Activated CD4-positive, CD25-positive, alpha-beta regulatory T cell treated with anti-CD3 and anti-CD28 coated beads, Interleukin-2, amount 50 U/mL, for 24 hours (primary cell): ENCODE measurements around the gene SHCBP1.
A peak's percentile ranks its signal among the peaks of the same experiment; 100 is the strongest.
"Not testable (repeated sequence)": the region's sequence is repeated elsewhere in the genome, so short reads cannot be mapped to it uniquely, and the experiment has no call there.

Source experiments
- ATAC-seq, 2 donors: fragments of 150-1000 bp; cut with Tn5 transposase; one replicate each; pipeline ENCODE4 v1.10.0; 2021; ENCODE audit warnings: mild to moderate bottlenecking in 1 of 2, moderate library complexity in 1 of 2

The SHCBP1 gene

GRCh38 chr16:46621006-46621933 lies at the start of gene SHCBP1:
TSS of gene SHCBP1 (minus strand) at chr16:46621379. CDS start at chr16:46621359, 20 bp downstream.
- ATAC-seq: peak; percentile 93 to 97

GRCh38 chr16:46662123-46662522 lies 40.9 kb upstream of the SHCBP1 start:
- ATAC-seq: no peak

- ATAC-seq: peak; percentile 67
Observed at GRCh38 chr16:46658925-46659324, 37.7 kb upstream of the SHCBP1 start.

DNA sequence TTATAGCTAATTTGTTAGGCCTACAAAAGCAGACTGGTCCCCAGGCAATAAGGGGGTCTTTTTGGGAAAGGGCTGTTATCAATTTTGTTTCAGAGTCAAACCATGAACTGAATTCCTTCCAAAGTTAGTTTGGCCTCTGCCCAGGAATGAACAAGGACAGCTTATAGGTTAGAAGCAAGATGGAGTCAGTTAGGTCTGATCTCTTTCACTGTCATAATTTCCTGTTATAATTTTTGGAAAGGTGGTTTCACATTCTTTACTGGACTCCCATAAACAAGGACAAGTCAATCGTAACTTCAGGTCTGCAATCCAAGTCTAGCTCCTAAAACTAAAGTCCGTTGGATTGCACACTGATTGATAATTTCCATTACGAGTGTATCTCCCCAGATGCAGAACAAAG lies 30.1 kb upstream of the SHCBP1 start:
- ATAC-seq: no peak

DNA sequence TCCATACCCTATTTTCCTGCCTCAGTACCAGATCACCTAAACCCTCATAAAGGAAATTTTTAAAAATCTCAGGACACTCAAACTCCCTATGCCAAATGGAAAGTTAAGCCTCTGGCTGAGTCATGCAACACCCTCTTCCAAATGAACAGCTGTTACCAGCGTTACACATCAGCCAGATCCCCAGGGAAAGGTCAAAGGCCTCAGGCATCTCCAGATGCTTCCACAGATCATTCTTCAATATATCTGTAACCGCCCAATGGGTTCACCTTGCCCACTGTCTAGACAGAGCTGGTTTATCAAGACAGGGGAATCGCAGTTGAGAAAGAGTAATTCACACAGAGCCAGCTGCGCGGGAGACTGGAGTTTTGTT lies 29.1 kb upstream of the SHCBP1 start:
- no peak for ATAC-seq

- no peak for ATAC-seq
Observed at GRCh38 chr16:46649588-46650253, 28.5 kb upstream of the SHCBP1 start.

GRCh38 chr16:46648656-46649055 lies 27.5 kb upstream of the SHCBP1 start:
- no peak for ATAC-seq

- ATAC-seq: no peak
Observed at GRCh38 chr16:46638947-46639925, 18.1 kb upstream of the SHCBP1 start.

DNA sequence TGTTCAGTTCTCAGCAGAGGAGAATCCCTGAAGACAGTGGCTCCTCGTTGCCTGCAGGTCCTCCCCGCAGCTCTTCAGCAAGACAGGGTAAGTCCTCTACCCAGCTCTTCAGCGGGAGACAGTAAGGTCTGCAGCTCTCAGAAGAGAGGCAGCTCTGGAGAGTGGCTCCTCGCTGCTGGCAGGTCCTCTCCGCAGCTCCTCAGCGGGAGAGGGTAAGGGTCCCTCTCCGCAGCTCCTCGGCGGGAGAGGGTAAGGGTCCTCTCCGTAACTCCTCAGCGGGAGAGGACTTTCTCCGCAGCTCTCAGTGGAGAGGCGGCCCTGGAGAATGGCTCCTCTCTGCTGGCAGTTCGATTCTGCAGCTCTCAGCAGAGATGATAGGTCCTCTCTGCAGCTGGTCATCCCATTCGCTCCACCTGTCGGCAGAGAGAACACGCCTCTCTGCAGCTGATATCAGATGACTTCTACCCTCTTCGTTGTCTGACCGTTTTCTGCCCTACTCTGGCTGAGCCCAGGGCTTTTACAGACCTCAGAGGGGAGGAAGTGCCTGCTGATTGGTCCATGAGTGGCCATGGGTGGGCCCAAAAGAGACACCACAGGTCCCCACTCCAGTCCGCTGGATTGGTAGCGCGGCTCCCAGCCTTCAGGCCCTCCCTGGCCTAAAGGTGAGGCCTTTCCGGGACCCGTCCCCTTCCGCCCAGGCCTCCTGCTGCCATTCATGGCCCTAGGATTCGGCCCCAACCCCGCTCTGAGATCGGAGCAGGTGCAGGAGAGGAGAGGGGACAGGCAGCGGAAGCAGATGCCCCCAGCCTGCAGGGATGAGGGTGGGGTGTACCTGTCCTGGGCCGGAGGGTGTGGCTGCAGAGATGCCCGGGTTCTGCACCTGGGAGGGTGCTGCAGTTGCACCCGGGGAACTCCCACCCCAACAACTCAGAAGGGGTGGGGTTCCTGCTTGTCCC lies 11.9 kb upstream of the SHCBP1 start:
- ATAC-seq: no peak

DNA sequence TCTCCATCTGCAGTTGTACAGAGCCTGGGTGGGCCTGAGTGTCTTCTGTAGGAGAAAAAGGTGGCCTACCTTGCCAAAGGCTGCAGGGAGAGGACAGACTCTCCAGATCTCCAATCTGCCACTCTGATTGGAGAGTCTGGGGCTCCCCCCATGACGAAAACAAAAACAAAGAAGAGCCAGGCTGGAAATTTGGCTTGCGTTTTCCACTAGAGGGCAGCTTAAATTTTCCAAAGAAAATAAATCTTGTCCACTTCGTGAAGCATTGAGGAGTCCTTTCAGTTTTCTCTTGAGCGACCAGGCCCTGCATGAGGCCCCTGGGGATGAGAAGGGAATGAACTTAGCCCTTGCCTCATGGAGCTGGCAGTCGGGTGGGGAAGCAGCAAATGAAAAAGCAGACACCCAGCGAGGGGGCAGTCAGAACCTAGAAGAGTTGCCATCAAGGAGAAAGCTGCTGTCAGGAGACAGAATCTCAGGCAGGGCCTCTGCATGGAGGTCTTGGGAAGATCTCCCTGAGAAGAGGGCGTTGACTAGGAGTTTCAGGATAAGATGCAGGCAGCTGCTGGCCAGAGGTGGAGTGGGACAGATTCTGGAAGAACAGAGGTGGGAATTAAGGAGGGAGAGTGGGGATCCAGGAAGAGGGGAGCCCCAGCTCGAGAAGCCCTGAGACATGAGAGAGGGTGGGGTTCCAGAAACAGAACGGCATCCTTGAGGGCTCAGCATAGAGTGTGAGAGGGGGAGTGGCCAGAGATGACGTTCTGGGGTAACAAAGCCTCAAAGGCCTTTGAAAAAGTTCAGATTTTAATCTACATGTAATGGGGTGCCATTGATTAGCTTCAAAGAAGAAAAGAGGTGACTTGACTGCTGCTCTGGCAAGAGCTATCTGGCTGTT lies 8.4 kb upstream of the SHCBP1 start:
- ATAC-seq: no peak

- ATAC-seq: no peak
Observed at GRCh38 chr16:46627746-46628145, 6.6 kb upstream of the SHCBP1 start.

GRCh38 chr16:46626681-46627080 lies 5.5 kb upstream of the SHCBP1 start:
- not testable (repeated sequence) for ATAC-seq

- not testable (repeated sequence) for ATAC-seq
Observed at GRCh38 chr16:46624862-46625261, 3.7 kb upstream of the SHCBP1 start.

DNA sequence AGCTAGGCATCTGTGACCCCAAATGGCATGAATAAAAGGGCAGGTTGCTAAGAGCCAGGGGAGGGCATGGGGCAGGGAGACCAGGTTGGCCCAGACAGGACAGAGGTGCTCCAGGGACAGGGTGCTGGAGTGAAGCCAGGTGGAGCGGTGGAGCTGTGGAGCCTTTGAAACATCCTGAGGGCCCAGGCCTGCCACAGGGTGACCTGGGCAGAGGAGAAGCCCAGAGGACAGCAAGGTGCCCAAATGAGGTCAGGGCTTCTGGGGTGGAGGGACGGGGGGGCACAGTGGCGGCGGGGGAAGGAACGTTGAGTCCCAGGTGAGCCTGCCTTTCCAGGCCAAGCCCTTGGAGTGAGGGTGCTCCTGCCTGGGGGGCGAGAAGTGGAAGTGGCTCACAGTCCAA lies 2.5 kb upstream of the SHCBP1 start:
- ATAC-seq: not testable (repeated sequence)

GRCh38 chr16:46623246-46623645 lies 2.1 kb upstream of the SHCBP1 start:
- not testable (repeated sequence) for ATAC-seq

GRCh38 chr16:46621934-46622676 lies 926 bp upstream of the SHCBP1 start:
- ATAC-seq: no peak

DNA sequence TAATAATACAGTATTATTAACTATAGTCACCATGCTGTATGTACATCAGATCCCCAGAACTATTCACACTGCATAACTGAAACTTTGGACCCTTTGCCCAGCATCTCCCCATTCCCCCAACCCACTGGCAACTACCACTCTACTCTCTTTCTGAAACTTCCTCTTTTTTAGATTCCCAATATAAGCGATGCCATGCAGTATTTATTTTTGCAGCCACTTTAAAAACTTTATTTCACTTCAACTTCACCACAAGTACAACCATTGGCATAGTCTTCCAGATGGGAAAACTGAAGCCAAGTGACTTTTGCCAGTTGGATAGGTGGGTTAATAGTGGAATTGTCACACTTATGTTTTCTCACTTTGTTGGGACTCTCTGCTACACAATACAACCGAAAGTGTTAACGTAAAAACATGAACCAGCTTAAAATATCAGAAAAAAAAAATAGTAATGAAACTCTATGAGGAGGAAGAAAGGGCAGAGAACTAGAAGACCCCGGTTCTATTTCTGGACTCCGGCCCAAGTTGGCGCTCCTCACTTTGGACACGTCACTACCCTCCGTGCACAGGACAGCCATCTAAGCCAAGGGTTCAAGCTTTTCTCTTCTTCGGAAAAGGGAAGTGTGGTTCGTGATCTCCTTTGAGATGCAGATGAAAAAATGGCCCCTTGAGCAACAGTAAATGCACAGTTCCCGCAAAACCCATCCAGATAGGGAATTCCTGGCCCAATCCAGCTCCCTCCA lies 743 bp downstream of the SHCBP1 start:
- ATAC-seq: no peak

DNA sequence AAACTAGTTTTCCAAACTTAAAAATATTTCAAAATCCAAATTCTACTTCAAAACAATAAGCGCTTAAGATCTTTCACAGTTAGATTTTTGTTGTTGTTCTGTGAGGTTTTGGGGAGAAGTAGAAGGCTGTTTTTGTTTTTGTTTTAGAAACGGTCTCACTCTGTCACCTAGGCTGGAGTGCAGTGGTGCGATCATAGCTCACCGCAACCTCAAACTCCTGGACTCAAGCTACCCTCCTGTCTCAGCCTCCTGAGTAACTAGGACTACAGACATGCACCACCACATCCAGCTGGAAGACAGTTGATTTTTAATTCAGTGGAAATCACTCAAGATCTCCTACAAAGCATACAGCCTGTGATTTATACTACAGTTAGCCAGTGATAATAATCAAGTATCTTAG lies 2.7 kb downstream of the SHCBP1 start:
- ATAC-seq: no peak

GRCh38 chr16:46614006-46614405 lies 7.2 kb downstream of the SHCBP1 start:
- no peak for ATAC-seq
